Left lung (tissue), 10 donors: ENCODE results near the gene SEC23IP. TPM values are rescaled to one million over a fixed set of nuclear protein-coding genes. Genes with fewer than 3 reads are reported as not detected.
A peak's percentile ranks its signal among the peaks of the same experiment; 100 is the strongest.

Experiments
- ATAC-seq: fragments of 200-7000 bp; cut with Tn5 transposase; one replicate; pipeline ENCODE4 v1.9.1; 2020; ENCODE audit warnings: moderate library complexity
- DNase-seq, 4 donors: peaks; one replicate each; pipeline ENCODE4 v3.0.0-alpha.2; 2013 to 2020
- H3K27ac ChIP-seq, 2 donors: fragments of 200-600 bp; sonication (generic) in 1 of 2; one replicate each; pipeline versions ENCODE4 v1.5.0 to v1.8.0; 2020 to 2021
- H3K27me3 ChIP-seq, 2 donors: fragments of 200-600 bp; sonication (generic) in 1 of 2; one replicate each; pipeline versions ENCODE4 v1.5.0 to v1.8.0; 2020 to 2021
- H3K36me3 ChIP-seq, 2 donors: fragments of 200-600 bp; sonication (generic) in 1 of 2; one replicate each; pipeline versions ENCODE4 v1.5.0 to v1.8.0; 2020 to 2021
- H3K4me1 ChIP-seq, 2 donors: fragments of 200-600 bp; one replicate each; pipeline ENCODE4 v1.8.0; 2021
- H3K4me3 ChIP-seq, 2 donors: fragments of 200-600 bp; sonication (generic) in 1 of 2; one replicate each; pipeline versions ENCODE4 v1.5.0 to v1.8.0; 2020 to 2021; ENCODE audit warnings: mild to moderate bottlenecking in 1 of 2
- H3K9me3 ChIP-seq, 2 donors: fragments of 200-600 bp; sonication (generic) in 1 of 2; one replicate each; pipeline versions ENCODE4 v1.5.0 to v1.8.0; 2020 to 2021
- CTCF ChIP-seq, 2 donors: fragments of 200-600 bp; sonication (generic) in 1 of 2; IDR thresholded peaks; one replicate each; pipeline versions ENCODE4 v1.5.0 to v1.8.0; 2021; ENCODE audit warnings: antibody characterized with exemption in 2 of 2
- intact Hi-C, 2 donors: fragments of 100-400 bp; cut with DNase I; formaldehyde crosslinking; loops; one replicate each; pipeline versions ENCODE4 v1.11.2 to v1.14.2; 2022
- polyA plus RNA-seq, 6 donors: library from polyadenylated mRNA; unstranded; fragments of 120-200 nt; gene quantifications; one replicate each; pipeline ENCODE4 v1.2.1, GENCODE V29; 2013; ENCODE audit not compliant: insufficient read length in 6 of 6
- total RNA-seq, 2 donors: library from RNA; stranded (reverse); fragmentation: NEBNext Ultra II Directional; extraction: Animal tissue kit (Norgen Biotek cat#: 25700); gene quantifications; one replicate each; pipeline ENCODE4 v1.2.1, GENCODE V29; 2021
- donor health status: DM: no; HTN: yes; CAD: no.
- donor health status: DM: no; HTN: no; CAD: no.

The SEC23IP gene
- total and polyA plus RNA-seq, 8 donors: 61.4 to 77.5 (median 70.2) TPM

- no peak overlapping the region for H3K4me3 ChIP-seq
- intact Hi-C loops: loop anchor here in 1 of 2 donors (10.0 kb wide), 1 partner anchor 116 kb away; no protein-coding TSS in a partner anchor
- H3K27me3 ChIP-seq: no peaks in the 10 kb centered on the region
- peaks cover 0 to 22% of the 10 kb centered on the region in 2 donors for H3K36me3 ChIP-seq
- H3K4me1 ChIP-seq: peaks cover 0 to 42% of the 10 kb centered on the region in 2 donors
- H3K27ac ChIP-seq: no peak overlapping the region
- no peak for DNase-seq
- TF ChIP-seq CTCF (IDR thresholded peaks at IDR 0.05): no peak
- ATAC-seq: no peak
- H3K9me3 ChIP-seq: peaks cover 0 to 6% of the 10 kb centered on the region in 2 donors
These were observed 31.5 kb upstream of the SEC23IP start for GRCh38 chr10:119860866-119861607.

- Histone ChIP-seq H3K27me3 (no peaks in the 10 kb centered on the region), H3K27ac (peak overlapping the region in 1 of 2 donors; percentile 5), H3K4me1 (peaks cover 0 to 54% of the 10 kb centered on the region in 2 donors), H3K9me3 (peaks cover 0 to 6% of the 10 kb centered on the region in 2 donors), H3K4me3 (no peak overlapping the region), H3K36me3 (peaks cover 0 to 7% of the 10 kb centered on the region in 2 donors)
- ATAC-seq: no peak
- intact Hi-C loops: loop anchor here in 1 of 2 donors (10.0 kb wide), 1 partner anchor 118 kb away; no protein-coding TSS in a partner anchor
- DNase-seq: no peak
- no peak for TF ChIP-seq CTCF (IDR thresholded peaks at IDR 0.05)
These were observed 30.0 kb upstream of the SEC23IP start for GRCh38 chr10:119862524-119862923.

- Histone ChIP-seq H3K27me3 (no peaks in the 10 kb centered on the region), H3K27ac (peak overlapping the region in 1 of 2 donors; percentile 69), H3K36me3 (no peaks in the 10 kb centered on the region), H3K4me3 (no peak overlapping the region), H3K9me3 (peaks cover 0 to 6% of the 10 kb centered on the region in 2 donors), H3K4me1 (peaks cover 0 to 70% of the 10 kb centered on the region in 2 donors)
- ATAC-seq (no peak), DNase-seq (no peak)
- no peak for TF ChIP-seq CTCF (IDR thresholded peaks at IDR 0.05)
- intact Hi-C loops: loop anchor here in 1 of 2 donors (10.0 kb wide), 1 partner anchor 119 kb away; no protein-coding TSS in a partner anchor
These were observed 28.5 kb upstream of the SEC23IP start for GRCh38 chr10:119863951-119864565.

- H3K4me1 ChIP-seq: peaks cover 4 to 72% of the 10 kb centered on the region in 2 donors
These were observed 26.8 kb upstream of the SEC23IP start for GRCh38 chr10:119865699-119866240.

More at GRCh38 chr10:119865699-119866240, 26.8 kb upstream of the SEC23IP start:
- no peak for TF ChIP-seq CTCF (IDR thresholded peaks at IDR 0.05)
- H3K27ac ChIP-seq: no peak overlapping the region
- peaks cover 0 to 6% of the 10 kb centered on the region in 2 donors for H3K9me3 ChIP-seq
- H3K36me3 ChIP-seq: no peaks in the 10 kb centered on the region
- intact Hi-C loops: loop anchor here in 1 of 2 donors (10.0 kb wide), 1 partner anchor 121 kb away; no protein-coding TSS in a partner anchor
- ATAC-seq (no peak), DNase-seq (no peak)
- H3K4me3 ChIP-seq: no peak overlapping the region
- no peaks in the 10 kb centered on the region for H3K27me3 ChIP-seq
